H1 (cell line): ENCODE results near the gene BRD7. TPM values are rescaled to one million over a fixed set of nuclear protein-coding genes. Genes with fewer than 3 reads are reported as not detected.

Experiments
- CTCF ChIA-PET: fragments of 300-600 bp; sonication (Branson Sonifier 250); formaldehyde crosslinking; loops from one replicate; lab custom pipeline; 2021; ENCODE audit not compliant: partially characterized antibody; lab: Charles Lee
- POLR2A ChIA-PET: fragments of 300-600 bp; sonication (Branson Sonifier 250); formaldehyde crosslinking; loops from one replicate; lab custom pipeline; 2021; ENCODE audit warnings: inconsistent platforms; ENCODE audit not compliant: partially characterized antibody; lab: Charles Lee
- DNase-seq, 2 experiments: peaks; one replicate each; pipeline versions ENCODE4 v3.0.0 to v3.0.0-alpha.2; 2010 to 2022; ENCODE audit warnings: low spot score in 2 of 2, low read depth in 1 of 2, mixed read lengths in 1 of 2
- FAIRE-seq: peaks from 2 replicates; lab custom pipeline; 2011; peaks lifted over from hg19 to GRCh38; lab: Jason Lieb, UNC
- H2AFZ ChIP-seq: 2 replicates; pipeline ENCODE4 v1.8.1; 2012; ENCODE audit warnings: low read length, inconsistent platforms
- H2AK5ac ChIP-seq: 2 replicates; pipeline ENCODE4 v1.6.1; 2013; ENCODE audit warnings: low read depth, low read length
- H2BK120ac ChIP-seq: replicated peaks from 2 replicates; pipeline ENCODE3; 2013; ENCODE audit warnings: low read depth, low read length, inconsistent platforms
- H2BK12ac ChIP-seq: 2 replicates; pipeline ENCODE4 v1.6.1; 2013; ENCODE audit warnings: low read depth, low read length
- H2BK15ac ChIP-seq: 2 replicates; pipeline ENCODE4 v1.6.1; 2013; ENCODE audit warnings: low read length
- H2BK20ac ChIP-seq: 2 replicates; pipeline ENCODE4 v1.6.1; 2013; ENCODE audit warnings: low read length
- H2BK5ac ChIP-seq: 2 replicates; pipeline ENCODE4 v1.6.1; 2013; ENCODE audit warnings: low read depth, low read length
- H3K14ac ChIP-seq: 2 replicates; pipeline ENCODE4 v1.6.1; 2013; ENCODE audit warnings: inconsistent platforms; ENCODE audit not compliant: insufficient read length
- H3K18ac ChIP-seq: 2 replicates; pipeline ENCODE4 v1.6.1; 2013; ENCODE audit warnings: low read length; ENCODE audit errors: extremely low read depth
- H3K23ac ChIP-seq: 2 replicates; pipeline ENCODE4 v1.6.1; 2013; ENCODE audit warnings: inconsistent platforms; ENCODE audit not compliant: insufficient read length
- H3K23me2 ChIP-seq: 2 replicates; pipeline ENCODE4 v1.6.1; 2013; ENCODE audit warnings: low read depth, low read length
- H3K27ac ChIP-seq: 2 replicates; pipeline ENCODE4 v1.6.1; 2011; ENCODE audit warnings: low read depth, low read length, inconsistent platforms
- H3K27me3 ChIP-seq, 4 experiments: replicated peaks in 1 of 4; 1 replicate in 1 of 4; 2 replicates in 3 of 4; pipeline versions ENCODE4 v1.6.1 to v1.8.1; 2011 to 2013; ENCODE audit warnings: low read length in 3 of 4, mild to moderate bottlenecking in 3 of 4, inconsistent platforms in 2 of 4, mixed read lengths in 2 of 4, moderate library complexity in 1 of 4; ENCODE audit not compliant: control insufficient read depth in 3 of 4, insufficient read depth in 3 of 4; ENCODE audit errors: extremely low read depth in 1 of 4
- H3K36me3 ChIP-seq, 4 experiments: 2 replicates each; pipeline versions ENCODE4 v1.6.1 to v1.8.1; 2011 to 2013; ENCODE audit warnings: mild to moderate bottlenecking in 4 of 4, low read length in 3 of 4, moderate library complexity in 2 of 4, control low read depth in 1 of 4, inconsistent platforms in 1 of 4; ENCODE audit not compliant: insufficient read depth in 4 of 4, control insufficient read depth in 2 of 4
- H3K4ac ChIP-seq: replicated peaks from 2 replicates; pipeline ENCODE3; 2013; ENCODE audit warnings: low read length, low read depth, mixed read lengths, inconsistent platforms; ENCODE audit not compliant: insufficient read length
- H3K4me1 ChIP-seq, 4 experiments: replicated peaks in 1 of 4; 1 replicate in 1 of 4; 2 replicates in 3 of 4; pipeline versions ENCODE4 v1.6.1 to v1.8.1; 2011 to 2013; ENCODE audit warnings: low read length in 3 of 4, inconsistent platforms in 2 of 4, mixed read lengths in 1 of 4; ENCODE audit not compliant: insufficient read depth in 4 of 4, control insufficient read depth in 3 of 4
- H3K4me2 ChIP-seq, 2 experiments: 2 replicates each; pipeline versions ENCODE4 v1.6.1 to v1.8.1; 2011 to 2013; ENCODE audit warnings: low read depth in 2 of 2, low read length in 2 of 2, control low read depth in 1 of 2, inconsistent platforms in 1 of 2, mild to moderate bottlenecking in 1 of 2; ENCODE audit not compliant: insufficient read depth in 1 of 2
- H3K4me3 ChIP-seq, 4 experiments: fragments of 200-600, 300-600 bp in 1 of 4; sonication (generic), shearing (Covaris generic), sonication (Bioruptor Twin) in 1 of 4; 2 replicates each; pipeline versions ENCODE4 v1.5.1 to v1.8.1; 2011 to 2016; ENCODE audit warnings: low read length in 4 of 4, low read depth in 3 of 4, control low read depth in 2 of 4, inconsistent platforms in 2 of 4, mild to moderate bottlenecking in 2 of 4, mixed read lengths in 1 of 4, moderate library complexity in 1 of 4; ENCODE audit not compliant: insufficient read depth in 2 of 4; ENCODE audit errors: extremely low read depth in 1 of 4
- H3K56ac ChIP-seq: replicated peaks from 2 replicates; pipeline ENCODE3; 2013; ENCODE audit warnings: low read depth, mild to moderate bottlenecking, mixed read lengths, low read length, inconsistent platforms; ENCODE audit not compliant: insufficient read length
- H3K79me1 ChIP-seq: 2 replicates; pipeline ENCODE4 v1.6.1; 2013; ENCODE audit warnings: low read depth, low read length, control low read depth
- H3K79me2 ChIP-seq, 2 experiments: 2 replicates each; pipeline versions ENCODE4 v1.6.1 to v1.8.1; 2012 to 2013; ENCODE audit warnings: low read length in 2 of 2, mild to moderate bottlenecking in 2 of 2, inconsistent platforms in 1 of 2; ENCODE audit not compliant: insufficient read depth in 2 of 2, control insufficient read depth in 1 of 2
- H3K9ac ChIP-seq, 4 experiments: replicated peaks in 1 of 4; 1 replicate in 1 of 4; 2 replicates in 3 of 4; pipeline versions ENCODE4 v1.6.1 to v1.8.1; 2011 to 2013; ENCODE audit warnings: low read depth in 3 of 4, low read length in 3 of 4, control low read depth in 2 of 4, mild to moderate bottlenecking in 2 of 4, moderate library complexity in 2 of 4, inconsistent platforms in 1 of 4; ENCODE audit errors: extremely low read depth in 1 of 4
- H3K9me3 ChIP-seq, 2 experiments: 2 replicates each; pipeline versions ENCODE4 v1.6.1 to v1.8.1; 2012 to 2013; ENCODE audit warnings: mild to moderate bottlenecking in 2 of 2, moderate library complexity in 2 of 2, control low read depth in 1 of 2, inconsistent platforms in 1 of 2, low read depth in 1 of 2, low read length in 1 of 2, mixed read lengths in 1 of 2; ENCODE audit not compliant: insufficient read depth in 2 of 2
- H4K20me1 ChIP-seq, 2 experiments: replicated peaks in 1 of 2; 2 replicates each; pipeline versions ENCODE3 to v1.8.1; 2011 to 2013; ENCODE audit warnings: inconsistent platforms in 2 of 2, low read length in 2 of 2, mild to moderate bottlenecking in 1 of 2; ENCODE audit not compliant: insufficient read depth in 2 of 2, control insufficient read depth in 1 of 2
- H4K5ac ChIP-seq: 2 replicates; pipeline ENCODE4 v1.6.1; 2013; ENCODE audit warnings: low read length, low read depth, mixed read lengths, inconsistent platforms; ENCODE audit not compliant: insufficient read length
- H4K8ac ChIP-seq: 2 replicates; pipeline ENCODE4 v1.8.0; 2013; ENCODE audit warnings: mild to moderate bottlenecking, moderate library complexity, low read length, inconsistent platforms; ENCODE audit not compliant: insufficient read depth; ENCODE audit errors: extremely low read depth
- H4K91ac ChIP-seq: replicated peaks from 2 replicates; pipeline ENCODE3; 2013; ENCODE audit warnings: low read length, mixed read lengths, inconsistent platforms; ENCODE audit not compliant: insufficient read length
- BCL11A ChIP-seq, 2 experiments: IDR thresholded peaks; one replicate each; pipeline ENCODE4 v1.6.1; 2011; ENCODE audit warnings: low read depth in 2 of 2, low read length in 2 of 2, mild to moderate bottlenecking in 2 of 2
- BRCA1 ChIP-seq: IDR thresholded peaks from 2 replicates; pipeline ENCODE4 v1.6.1; 2012; ENCODE audit warnings: low read depth, low read length, improper control_type of control experiment
- CHD1 ChIP-seq: IDR thresholded peaks from 2 replicates; pipeline ENCODE4 v1.6.1; 2012; ENCODE audit warnings: low read depth, low read length, improper control_type of control experiment
- EZH2 ChIP-seq: fragments of 200-600 bp; sonication (generic); IDR thresholded peaks from 2 replicates; pipeline ENCODE4 v1.7.1; 2012; ENCODE audit warnings: low read depth, mild to moderate bottlenecking, moderate library complexity, low read length, inconsistent platforms; ENCODE audit not compliant: severe bottlenecking
- RFX5 ChIP-seq: IDR thresholded peaks from 2 replicates; pipeline ENCODE4 v1.6.1; 2011; ENCODE audit warnings: low read depth, low read length, improper control_type of control experiment, borderline replicate concordance
- SIN3A ChIP-seq, 2 experiments: IDR thresholded peaks in 1 of 2; conservative IDR thresholded peaks in 1 of 2; 2 replicates each; pipeline ENCODE4 v1.6.1; 2011 to 2012; ENCODE audit warnings: low read length in 2 of 2, improper control_type of control experiment in 1 of 2, low read depth in 1 of 2, mild to moderate bottlenecking in 1 of 2
- TBP ChIP-seq: IDR thresholded peaks from 2 replicates; pipeline ENCODE4 v1.6.1; 2011; ENCODE audit warnings: low read depth, low read length, improper control_type of control experiment
- WGBS, 2 experiments: shearing (Covaris generic) in 1 of 2; methylation state at CpG; one replicate each; pipeline versions ENCODE4 v1.1.6 to v1.1.7; 2013 to 2015; ENCODE audit warnings: low lambda C conversion rate in 2 of 2, mixed read lengths in 2 of 2, inconsistent platforms in 1 of 2, low coverage in 1 of 2, missing lambda C conversion rate in 1 of 2; ENCODE audit not compliant: insufficient replicate concordance in 2 of 2, insufficient coverage in 1 of 2, insufficient read length in 1 of 2; ENCODE audit errors: extremely low coverage in 1 of 2, missing lambda C conversion rate in 1 of 2; 5-methylcytosine and 5-hydroxymethylcytosine counted together
- polyA plus RNA-seq, 7 experiments: library from polyadenylated mRNA; depleted of rRNA in 3 of 7; stranded (reverse) in 5 of 7; unstranded in 2 of 7; fragments of >200 nt in 5 of 7; fragments of 200-250 nt in 2 of 7; gene quantifications; 1 replicate in 5 of 7; 2 replicates in 1 of 7; 4 replicates in 1 of 7; pipeline versions ENCODE4 v1.2.1 to v1.2.3, GENCODE V29; 2011 to 2013; ENCODE audit warnings: missing spikeins in 2 of 7, mixed read lengths in 2 of 7
- total RNA-seq: library from RNA; stranded (reverse); fragmentation: NEBNext Ultra II Directional; extraction: Animal tissue kit (Norgen Biotek cat#: 25700); gene quantifications from 2 replicates; pipeline ENCODE4 v1.2.1, GENCODE V29; 2021
- TF ChIP-seq, protein P1 (sequence below), 3 experiments: IDR thresholded peaks; 1 replicate in 2 of 3; 2 replicates in 1 of 3; pipeline versions ENCODE4 v1.5.1 to v1.6.1; 2011; ENCODE audit warnings: low read length in 3 of 3, mild to moderate bottlenecking in 3 of 3, inconsistent platforms in 2 of 3, low read depth in 1 of 3, moderate library complexity in 1 of 3; ENCODE audit not compliant: insufficient read depth in 1 of 3; ENCODE audit errors: control extremely low read depth in 1 of 3
- TF ChIP-seq, protein P2 (sequence below): IDR thresholded peaks from 2 replicates; pipeline ENCODE4 v1.6.1; 2012; ENCODE audit warnings: inconsistent platforms

BRD7 gene
- total and polyA plus RNA-seq, 2 of the 8 experiments (the other 6 are each of a cell fraction or from before 2014, with no cell fraction given), result 42.5 to 120 TPM

GRCh38 chr16:50270510-50271147 is 98.2 kb downstream of the BRD7 start:
- Histone ChIP-seq H3K27me3 (no peaks in the 10 kb centered on the region), H3K18ac (no peak overlapping the region), H3K27ac (no peak overlapping the region), H3K79me1 (0 out of 2 replicates have a peak, but pooled peaks cover 3% of the 10 kb centered on the region), H4K20me1 (peaks cover 0 to 2% of the 10 kb centered on the region in 2 experiments), H3K4me1 (peaks cover 0 to 12% (median 8%) of the 10 kb centered on the region in 4 experiments; a peak in 6 of 7 replicates), H3K9ac (no peak overlapping the region), H3K23me2 (no peaks in the 10 kb centered on the region), H2BK20ac (no peak overlapping the region), H3K14ac (no peak overlapping the region), H3K4ac (no peak overlapping the region), H2BK120ac (no peak overlapping the region), H3K4me2 (no peak overlapping the region), H3K79me2 (no peaks in the 10 kb centered on the region), H2AK5ac (no peak overlapping the region), H2BK15ac (no peak overlapping the region), H2AFZ (no peak overlapping the region), H3K4me3 (no peak overlapping the region), H4K91ac (no peak overlapping the region), H4K5ac (no peak overlapping the region), H2BK5ac (no peak overlapping the region), H3K9me3 (no peaks in the 10 kb centered on the region), H4K8ac (no peak overlapping the region), H3K23ac (no peak overlapping the region), H3K36me3 (no peaks in the 10 kb centered on the region), H3K56ac (no peak overlapping the region), H2BK12ac (no peak overlapping the region)
- FAIRE-seq, result no peak
- WGBS, 2 experiments, result 91% methylated on average over 12 of the region's 13 CpGs; no CpG with 5 or more reads in 1 of the 2 experiments
- ChIA-PET CTCF (interaction anchor here (1.0 to 1.9 kb wide), 2 partner anchors 19 to 395 kb away, joined by 3 to 4 read pairs; no protein-coding TSS in a partner anchor), POLR2A (interaction anchor here (1.2 to 1.3 kb wide), 2 partner anchors 8 to 61 kb away, joined by 3 read pairs; no protein-coding TSS in a partner anchor)
- no peak for DNase-seq
- TF ChIP-seq BRCA1, result no peak
- TF ChIP-seq BCL11A (IDR thresholded peaks at IDR 0.05; ENCODE audit: low read depth in 2 of 2, low read length in 2 of 2), result no peak
- no peak for TF ChIP-seq EZH2
- no peak for TF ChIP-seq RFX5
- TF ChIP-seq, protein P1, sequence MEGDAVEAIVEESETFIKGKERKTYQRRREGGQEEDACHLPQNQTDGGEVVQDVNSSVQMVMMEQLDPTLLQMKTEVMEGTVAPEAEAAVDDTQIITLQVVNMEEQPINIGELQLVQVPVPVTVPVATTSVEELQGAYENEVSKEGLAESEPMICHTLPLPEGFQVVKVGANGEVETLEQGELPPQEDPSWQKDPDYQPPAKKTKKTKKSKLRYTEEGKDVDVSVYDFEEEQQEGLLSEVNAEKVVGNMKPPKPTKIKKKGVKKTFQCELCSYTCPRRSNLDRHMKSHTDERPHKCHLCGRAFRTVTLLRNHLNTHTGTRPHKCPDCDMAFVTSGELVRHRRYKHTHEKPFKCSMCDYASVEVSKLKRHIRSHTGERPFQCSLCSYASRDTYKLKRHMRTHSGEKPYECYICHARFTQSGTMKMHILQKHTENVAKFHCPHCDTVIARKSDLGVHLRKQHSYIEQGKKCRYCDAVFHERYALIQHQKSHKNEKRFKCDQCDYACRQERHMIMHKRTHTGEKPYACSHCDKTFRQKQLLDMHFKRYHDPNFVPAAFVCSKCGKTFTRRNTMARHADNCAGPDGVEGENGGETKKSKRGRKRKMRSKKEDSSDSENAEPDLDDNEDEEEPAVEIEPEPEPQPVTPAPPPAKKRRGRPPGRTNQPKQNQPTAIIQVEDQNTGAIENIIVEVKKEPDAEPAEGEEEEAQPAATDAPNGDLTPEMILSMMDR (IDR thresholded peaks at IDR 0.05; ENCODE audit: control extremely low read depth in 1 of 3, insufficient read depth in 1 of 3, low read depth in 1 of 3, low read length in 3 of 3), result no peak
- no peak for TF ChIP-seq CHD1
- no peak for TF ChIP-seq TBP
- TF ChIP-seq SIN3A (conservative IDR thresholded peaks at IDR 0.05 in 1 of 2, IDR thresholded peaks at IDR 0.05 in 1 of 2; ENCODE audit: low read depth in 1 of 2, low read length in 2 of 2), result no peak
- TF ChIP-seq, protein P2, sequence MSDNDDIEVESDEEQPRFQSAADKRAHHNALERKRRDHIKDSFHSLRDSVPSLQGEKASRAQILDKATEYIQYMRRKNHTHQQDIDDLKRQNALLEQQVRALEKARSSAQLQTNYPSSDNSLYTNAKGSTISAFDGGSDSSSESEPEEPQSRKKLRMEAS, result no peak
